ENCODE data around the gene KCNA2.
A peak's percentile ranks its signal among the peaks of the same experiment; 100 is the strongest.

KCNA2 gene

GRCh38 chr1:110643879-110644472 lies 37.8 kb upstream of the KCNA2 start:
- TF ChIP-seq CTCF (IDR thresholded peaks at IDR 0.05; ENCODE audit: low read length, missing control alignments): no peak
- no peak overlapping the region for H3K4me3 ChIP-seq (replicated peaks; ENCODE audit: low read depth, low read length)
- no peak for DNase-seq (ENCODE audit: low read depth)

- DNase-seq (ENCODE audit: low read depth): peak; percentile 6
- no peak for TF ChIP-seq CTCF (IDR thresholded peaks at IDR 0.05; ENCODE audit: low read length, missing control alignments)
- H3K4me3 ChIP-seq (replicated peaks; ENCODE audit: low read depth, low read length): no peak overlapping the region
Observed at GRCh38 chr1:110639724-110640386, 33.7 kb upstream of the KCNA2 start.

GRCh38 chr1:110638556-110638955 lies 32.4 kb upstream of the KCNA2 start:
- no peak overlapping the region for H3K4me3 ChIP-seq (replicated peaks; ENCODE audit: low read depth, low read length)
- TF ChIP-seq CTCF (IDR thresholded peaks at IDR 0.05; ENCODE audit: low read length, missing control alignments): no peak
- DNase-seq (ENCODE audit: low read depth): no peak

GRCh38 chr1:110638058-110638457 lies 31.9 kb upstream of the KCNA2 start:
- H3K4me3 ChIP-seq (replicated peaks; ENCODE audit: low read depth, low read length): no peak overlapping the region
- TF ChIP-seq CTCF (IDR thresholded peaks at IDR 0.05; ENCODE audit: low read length, missing control alignments): no peak
- DNase-seq (ENCODE audit: low read depth): no peak

- H3K4me3 ChIP-seq (replicated peaks; ENCODE audit: low read depth, low read length): no peak overlapping the region
- DNase-seq (ENCODE audit: low read depth): no peak
- no peak for TF ChIP-seq CTCF (IDR thresholded peaks at IDR 0.05; ENCODE audit: low read length, missing control alignments)
Observed at GRCh38 chr1:110637475-110637874, 31.3 kb upstream of the KCNA2 start.

DNA sequence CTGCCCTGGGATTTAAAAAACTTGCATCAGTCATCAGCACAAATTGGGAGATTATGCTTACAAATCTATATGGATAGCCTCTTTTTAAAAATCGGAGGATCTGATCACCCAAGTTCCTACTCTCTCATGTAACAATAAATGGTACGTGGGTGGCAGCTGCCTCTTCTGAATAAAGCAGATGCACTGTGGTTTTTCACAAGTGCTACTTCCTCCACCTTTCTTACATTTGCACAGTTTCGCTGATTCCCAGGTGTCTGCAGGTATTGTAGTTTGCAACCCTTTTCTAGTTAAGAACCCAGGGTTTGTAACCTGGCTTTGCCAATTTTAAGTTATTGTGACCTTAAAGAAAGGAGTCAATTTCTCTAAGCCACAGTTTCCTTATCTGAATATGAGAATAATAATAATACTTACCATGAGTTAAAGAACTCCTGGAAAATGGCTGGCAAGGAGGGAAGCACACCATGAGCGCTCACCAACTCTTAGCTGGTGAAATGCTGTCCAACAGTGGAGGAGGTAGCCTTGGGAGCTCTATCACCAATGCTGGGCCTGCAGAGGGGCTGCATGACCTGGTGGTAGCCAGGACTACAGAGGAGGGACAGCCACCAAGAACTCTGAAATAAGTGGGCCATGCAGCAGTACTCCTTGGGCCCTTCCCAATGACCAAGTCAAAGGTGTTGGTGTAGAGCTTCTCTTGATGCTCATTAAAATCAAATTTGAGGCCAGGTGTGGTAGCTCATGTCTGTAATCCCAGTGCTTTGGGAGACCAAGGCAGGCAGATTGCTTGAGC lies 30.2 kb upstream of the KCNA2 start:
- no peak for TF ChIP-seq CTCF (IDR thresholded peaks at IDR 0.05; ENCODE audit: low read length, missing control alignments)
- H3K4me3 ChIP-seq (replicated peaks; ENCODE audit: low read depth, low read length): no peak overlapping the region
- no peak for DNase-seq (ENCODE audit: low read depth)
